WERI-Rb-1 (cell line): Measurements from ENCODE around the gene TECPR1.

ENCODE experiments used
- DNase-seq: peaks from one replicate; pipeline ENCODE4 v3.0.0-alpha.2; 2020
- H3K27ac ChIP-seq: fragments of 250-450 bp; sonication (Bioruptor Pico); 2 replicates; pipeline ENCODE4 v1.5.1; 2020; ENCODE audit warnings: mild to moderate bottlenecking, moderate library complexity
- H3K27me3 ChIP-seq: fragments of 250-450 bp; sonication (Bioruptor Pico); 2 replicates; pipeline ENCODE4 v1.5.1; 2021; ENCODE audit warnings: mild to moderate bottlenecking, low read depth, moderate library complexity; ENCODE audit not compliant: insufficient read depth, severe bottlenecking
- H3K36me3 ChIP-seq: fragments of 250-450 bp; sonication (Bioruptor Pico); 2 replicates; pipeline ENCODE4 v1.5.1; 2020; ENCODE audit warnings: mild to moderate bottlenecking, moderate library complexity
- H3K4me3 ChIP-seq: 2 replicates; pipeline ENCODE4 v1.5.1; 2011; ENCODE audit warnings: low read depth, mild to moderate bottlenecking, control low read depth, low read length
- H3K9me3 ChIP-seq: fragments of 250-450 bp; sonication (Bioruptor Pico); 2 replicates; pipeline ENCODE4 v1.5.1; 2021; ENCODE audit warnings: mild to moderate bottlenecking, moderate library complexity; ENCODE audit not compliant: severe bottlenecking
- CTCF ChIP-seq: IDR thresholded peaks from 2 replicates; pipeline ENCODE4 v1.5.1; 2011; ENCODE audit warnings: low read depth, mild to moderate bottlenecking, control low read depth, inconsistent platforms, low read length

The TECPR1 gene

DNA sequence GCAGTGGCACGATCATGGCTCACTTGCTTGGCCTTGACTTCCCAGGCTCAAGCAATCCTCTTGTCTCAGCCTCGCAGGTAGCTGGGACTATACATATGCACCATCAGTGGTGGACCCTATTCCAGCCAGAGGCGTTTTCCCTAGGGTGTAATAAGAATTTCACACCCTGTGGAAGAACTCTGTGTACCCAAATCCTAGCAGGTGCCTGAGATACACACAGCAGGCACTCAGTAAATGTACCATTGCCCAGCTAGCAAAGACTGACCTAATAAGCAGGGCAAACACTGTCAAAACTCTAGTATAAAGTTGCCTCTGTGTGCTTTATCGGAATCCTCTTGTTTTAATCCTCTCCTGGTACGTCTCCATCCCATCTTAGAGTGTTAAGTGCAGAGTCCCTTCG, 74.5 kb downstream of the TECPR1 start:
- H3K27ac ChIP-seq: no peak overlapping the region
- no peak overlapping the region for H3K4me3 ChIP-seq
- no peaks in the 10 kb centered on the region for H3K27me3 ChIP-seq
- TF ChIP-seq CTCF: no peak
- H3K36me3 ChIP-seq: peaks cover 14% of the 10 kb centered on the region
- H3K9me3 ChIP-seq: no peaks in the 10 kb centered on the region
- no peak for DNase-seq

DNA sequence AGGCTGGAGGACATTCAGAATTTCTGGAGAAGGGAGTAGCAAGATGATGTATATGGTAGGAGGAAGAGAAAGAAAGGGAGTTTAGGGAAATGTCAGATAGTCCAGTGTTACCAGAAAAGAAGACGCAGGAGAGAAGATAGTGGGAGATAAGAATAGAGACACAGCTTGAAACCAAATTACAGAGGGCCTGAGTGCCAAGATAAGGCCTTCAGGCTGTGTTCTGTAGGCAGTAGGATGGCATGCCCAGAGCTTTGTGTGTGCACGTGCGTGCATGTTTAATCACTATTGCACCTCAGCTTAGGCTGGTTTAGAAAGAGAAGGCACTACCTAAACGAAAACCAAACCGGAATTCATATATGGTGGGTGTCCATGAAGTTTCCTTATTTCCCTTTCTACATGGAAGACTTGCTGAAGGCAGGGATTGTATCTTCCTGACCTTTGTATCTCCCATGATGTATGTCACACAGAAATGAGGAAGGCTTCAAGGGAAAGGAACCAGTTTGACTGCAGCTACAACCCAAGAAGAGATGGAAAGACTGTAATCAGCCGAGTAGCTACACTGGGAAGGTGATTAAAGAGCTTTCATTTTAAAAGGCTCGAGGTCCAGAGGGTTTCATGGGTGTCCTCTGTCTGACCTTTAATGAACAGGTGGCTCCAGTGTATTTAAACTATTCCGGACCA, 76.6 kb downstream of the TECPR1 start:
- Histone ChIP-seq H3K27me3 (no peaks in the 10 kb centered on the region), H3K4me3 (no peak overlapping the region), H3K36me3 (peaks cover 14% of the 10 kb centered on the region), H3K27ac (no peak overlapping the region), H3K9me3 (no peaks in the 10 kb centered on the region)
- no peak for DNase-seq
- no peak for TF ChIP-seq CTCF

DNA sequence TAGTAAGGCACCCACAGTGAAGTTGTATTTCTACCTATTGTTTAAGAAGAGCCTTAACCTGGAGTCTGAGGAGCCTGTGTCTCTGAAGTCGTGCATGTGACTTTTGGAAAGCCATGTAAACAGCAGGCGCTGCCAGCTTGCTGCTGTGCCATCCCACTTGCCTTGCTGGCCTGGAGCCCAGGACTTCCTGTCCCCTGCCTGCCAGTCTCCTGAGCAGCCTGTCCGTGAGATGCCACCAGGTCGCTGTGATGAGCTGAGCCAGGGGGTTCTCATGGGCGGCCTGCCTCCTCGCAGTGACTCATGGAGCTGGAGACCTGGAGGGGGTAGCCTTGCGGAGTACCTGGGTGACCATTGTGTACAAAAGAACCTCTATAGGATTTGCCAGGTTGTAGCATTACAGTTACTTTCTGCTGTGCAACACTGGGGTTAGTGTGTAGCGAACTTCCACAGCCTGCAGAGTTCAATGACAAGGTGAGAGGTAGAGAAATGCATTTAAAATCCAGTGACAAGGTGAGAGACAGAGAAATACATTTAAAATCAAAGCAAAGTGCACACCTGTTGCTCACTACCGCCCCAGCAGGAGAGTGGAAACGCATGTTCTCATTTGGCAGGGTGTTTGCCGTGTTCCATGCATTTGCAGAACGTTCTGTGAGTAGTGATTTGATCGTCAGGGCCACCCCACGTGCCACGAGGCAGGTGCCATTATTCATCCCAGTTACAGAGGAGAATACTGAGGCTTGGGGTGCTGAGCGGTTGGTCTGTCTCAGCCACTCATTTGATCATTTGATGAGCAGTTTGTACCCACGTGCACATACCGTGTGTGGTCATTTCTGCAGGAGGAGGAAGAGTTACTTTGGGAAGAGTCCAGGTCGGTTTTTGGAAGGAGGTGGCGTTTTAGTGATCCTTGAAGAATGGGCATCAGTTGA, 77.4 kb downstream of the TECPR1 start:
- TF ChIP-seq CTCF: no peak
- Histone ChIP-seq H3K36me3 (peaks cover 11% of the 10 kb centered on the region), H3K9me3 (no peaks in the 10 kb centered on the region), H3K4me3 (no peak overlapping the region), H3K27me3 (no peaks in the 10 kb centered on the region), H3K27ac (no peak overlapping the region)
- no peak for DNase-seq

DNA sequence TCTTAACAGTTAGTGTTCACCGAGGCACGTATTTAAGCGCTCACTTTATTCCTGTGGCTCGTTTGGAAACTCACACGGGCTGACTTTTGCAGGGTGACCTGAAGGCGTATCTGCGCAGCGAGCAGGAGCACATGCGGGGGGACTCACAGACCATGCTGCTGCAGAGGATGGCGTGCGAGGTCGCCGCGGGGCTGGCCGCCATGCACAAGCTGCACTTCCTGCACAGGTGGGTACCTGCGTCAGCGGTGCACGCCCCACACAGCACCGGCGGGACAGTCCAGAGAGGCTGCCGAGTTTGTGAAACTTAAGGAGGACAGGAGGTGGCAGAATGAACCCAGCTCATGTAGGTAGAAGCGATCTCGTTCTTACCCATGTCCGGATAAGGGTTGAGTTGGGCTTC, 80.6 kb downstream of the TECPR1 start:
- no peaks in the 10 kb centered on the region for H3K27me3 ChIP-seq
- no peak overlapping the region for H3K27ac ChIP-seq
- no peak for TF ChIP-seq CTCF
- no peak overlapping the region for H3K4me3 ChIP-seq
- H3K36me3 ChIP-seq: peaks cover 5% of the 10 kb centered on the region
- no peaks in the 10 kb centered on the region for H3K9me3 ChIP-seq
- DNase-seq: no peak

DNA sequence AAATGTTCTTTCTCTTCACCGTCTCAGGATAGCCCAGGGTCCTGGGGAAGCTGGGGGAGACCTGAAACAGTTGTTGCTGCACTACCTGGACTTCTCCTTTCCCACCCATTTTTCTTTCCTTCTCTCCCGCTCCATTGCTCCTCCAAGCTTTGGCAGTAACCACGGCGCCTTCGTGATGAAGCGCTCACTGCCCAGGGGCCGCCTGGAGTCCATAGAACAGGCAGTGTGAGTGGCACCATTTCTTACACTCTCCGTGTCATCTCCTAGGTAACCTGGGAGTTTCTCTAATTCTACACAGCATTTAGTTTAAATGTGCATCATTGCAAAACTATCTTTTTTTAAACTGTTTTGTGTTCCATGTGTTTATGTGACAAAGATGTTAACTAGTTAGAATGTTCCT, 81.1 kb downstream of the TECPR1 start:
- Histone ChIP-seq H3K36me3 (peaks cover 5% of the 10 kb centered on the region), H3K27me3 (no peaks in the 10 kb centered on the region)
- DNase-seq: no peak

More for the DNA sequence above, 81.1 kb downstream of the TECPR1 start:
- TF ChIP-seq CTCF: no peak
- H3K9me3 ChIP-seq: no peaks in the 10 kb centered on the region
- no peak overlapping the region for H3K4me3 ChIP-seq
- H3K27ac ChIP-seq: no peak overlapping the region
